GM12892 (cell line): ENCODE data around the gene MRPL4.

ENCODE experiments used
- POLR2A ChIP-seq: IDR thresholded peaks from 2 replicates; pipeline ENCODE4 v1.6.1; 2011; ENCODE audit warnings: low read depth, low read length, control low read depth
- POLR2AphosphoS5 ChIP-seq: IDR thresholded peaks from 2 replicates; pipeline ENCODE4 v1.6.1; 2011; ENCODE audit warnings: low read depth, low read length, control low read depth

DNA sequence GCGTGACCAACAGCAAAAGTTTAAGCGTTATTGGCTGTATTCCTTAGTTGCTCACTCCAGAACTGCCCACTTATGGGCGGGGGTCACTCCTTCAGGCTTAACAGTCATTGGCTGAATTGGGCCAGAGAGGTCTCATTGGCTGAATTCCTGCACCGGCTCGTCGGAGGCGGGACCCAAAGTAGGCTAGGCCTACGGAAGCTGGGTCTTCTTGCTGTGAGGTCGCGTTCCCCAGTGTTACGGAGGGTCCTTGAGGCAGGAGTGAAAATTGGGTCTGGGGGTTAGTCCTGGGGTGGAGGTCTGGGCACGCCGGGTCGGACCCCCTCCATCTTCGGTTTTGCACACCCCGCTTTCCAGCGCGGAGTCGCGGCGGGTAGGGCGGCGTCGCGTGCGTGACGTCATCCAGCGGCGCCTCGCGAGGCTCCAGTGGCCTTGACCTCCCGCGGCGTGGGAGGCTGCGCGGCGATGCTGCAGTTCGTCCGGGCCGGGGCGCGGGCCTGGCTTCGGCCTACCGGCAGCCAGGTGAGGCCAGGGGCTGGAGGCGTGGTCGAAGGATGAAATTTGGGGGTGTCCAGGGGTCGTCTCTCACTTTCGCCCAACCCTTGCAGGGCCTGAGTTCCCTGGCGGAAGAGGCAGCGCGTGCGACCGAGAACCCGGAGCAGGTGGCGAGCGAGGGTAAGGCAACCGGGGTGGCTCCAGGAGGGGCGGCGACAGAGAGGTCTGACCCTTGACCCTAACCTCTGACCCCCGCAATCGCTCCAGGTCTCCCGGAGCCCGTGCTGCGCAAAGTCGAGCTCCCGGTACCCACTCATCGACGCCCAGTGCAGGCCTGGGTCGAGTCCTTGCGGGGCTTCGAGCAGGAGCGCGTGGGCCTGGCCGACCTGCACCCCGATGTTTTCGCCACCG lies at the start of gene MRPL4:
- TF ChIP-seq POLR2AphosphoS5 (peak; percentile 76), POLR2A (peak; percentile 86)
